Activated CD8-positive, alpha-beta T cell treated with anti-CD3 and anti-CD28 coated beads, Interleukin-2, amount 10 ng/mL, durations not matched to agents 7 days and 5 days (primary cell): Measurements from ENCODE around the gene ACYP2. TPM values are rescaled to one million over a fixed set of nuclear protein-coding genes. Genes with fewer than 3 reads are reported as not detected.
A peak's percentile ranks its signal among the peaks of the same experiment; 100 is the strongest.
"Not testable (repeated sequence)": the region's sequence is repeated elsewhere in the genome, so short reads cannot be mapped to it uniquely, and the experiment has no call there.

ENCODE experiments used
- ATAC-seq: fragments of 150-1000 bp; cut with Tn5 transposase; one replicate; pipeline ENCODE4 v1.10.0; 2021; ENCODE audit warnings: moderate library complexity
- CTCF ChIA-PET: fragments of 350-600 bp; sonication (Branson Sonifier 250); formaldehyde crosslinking; loops from one replicate; lab custom pipeline; 2021; ENCODE audit warnings: antibody characterized with exemption; lab: Charles Lee
- POLR2A ChIA-PET: fragments of 350-600 bp; sonication (Branson Sonifier 250); formaldehyde crosslinking; loops from one replicate; lab custom pipeline; 2021; ENCODE audit warnings: antibody characterized with exemption; lab: Charles Lee
- DNase-seq: peaks from one replicate; pipeline ENCODE4 v3.0.0-alpha.2; 2020
- H3K27ac Mint-ChIP-seq: one replicate; pipeline ENCODE4 v1.8.0; 2021; ENCODE audit warnings: mild to moderate bottlenecking, mixed read lengths
- H3K27me3 Mint-ChIP-seq: one replicate; pipeline ENCODE4 v1.8.0; 2021; ENCODE audit warnings: low read depth, mixed read lengths
- H3K36me3 Mint-ChIP-seq: one replicate; pipeline ENCODE4 v1.8.0; 2021; ENCODE audit warnings: low read depth, mixed read lengths
- H3K4me1 Mint-ChIP-seq: one replicate; pipeline ENCODE4 v1.8.0; 2021; ENCODE audit warnings: low read depth, mixed read lengths
- H3K4me3 Mint-ChIP-seq: one replicate; pipeline ENCODE4 v1.8.0; 2021; ENCODE audit warnings: mild to moderate bottlenecking, mixed read lengths
- H3K9me3 Mint-ChIP-seq: one replicate; pipeline ENCODE4 v1.8.0; 2022; ENCODE audit warnings: mixed read lengths; ENCODE audit not compliant: insufficient read depth
- total RNA-seq, 2 experiments: library from RNA; stranded (reverse); gene quantifications; one replicate each; pipeline ENCODE4 v1.2.3, GENCODE V29; 2021

The ACYP2 gene
- total RNA-seq, 2 experiments from 2014 or later = 9.0 to 9.6 TPM

DNA sequence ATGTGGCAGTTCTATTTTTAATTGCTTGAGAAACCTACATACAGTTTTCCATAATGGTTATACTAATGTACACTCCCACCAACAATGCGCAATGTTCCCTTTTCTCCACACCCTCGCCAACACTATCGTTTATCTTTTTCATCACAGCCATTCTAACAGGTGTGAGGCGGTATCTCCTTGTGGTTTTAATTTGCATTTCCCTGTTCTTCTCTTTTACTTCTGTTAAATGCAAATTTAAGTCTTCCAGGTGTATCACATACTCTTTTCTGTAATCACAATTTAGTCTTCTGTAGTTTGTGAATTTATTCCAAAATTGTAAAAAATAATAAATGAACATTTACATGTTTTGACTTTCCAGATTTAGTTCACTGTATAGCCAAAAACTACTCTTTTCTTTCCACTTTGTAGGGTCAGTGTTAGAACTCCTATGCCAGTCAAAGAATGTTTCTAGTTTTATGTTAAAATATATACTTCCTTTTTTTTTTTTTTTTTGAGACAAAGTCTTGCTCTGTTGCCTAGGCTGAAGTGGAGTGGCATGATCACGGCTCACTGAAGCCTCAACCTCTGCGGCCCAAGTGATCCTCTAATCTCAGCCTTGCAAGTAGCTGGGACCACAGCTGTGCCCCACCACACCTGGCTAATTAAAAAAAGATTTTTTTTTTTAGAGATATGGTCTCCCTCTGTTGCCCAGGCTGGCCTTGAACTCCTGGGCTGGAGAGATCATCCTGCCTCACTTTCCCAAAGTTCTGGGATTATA, 15.4 kb upstream of the ACYP2 start:
- POLR2A ChIA-PET = no interaction called here
- CTCF ChIA-PET = no interaction called here
- no peak overlapping the region for H3K4me3 Mint-ChIP-seq
- no peak for DNase-seq
- no peak for ATAC-seq
- no peaks in the 10 kb centered on the region for H3K9me3 Mint-ChIP-seq
- peaks cover 6% of the 10 kb centered on the region for H3K4me1 Mint-ChIP-seq
- H3K27me3 Mint-ChIP-seq = peaks cover 5% of the 10 kb centered on the region
- no peaks in the 10 kb centered on the region for H3K36me3 Mint-ChIP-seq
- H3K27ac Mint-ChIP-seq = no peak overlapping the region

DNA sequence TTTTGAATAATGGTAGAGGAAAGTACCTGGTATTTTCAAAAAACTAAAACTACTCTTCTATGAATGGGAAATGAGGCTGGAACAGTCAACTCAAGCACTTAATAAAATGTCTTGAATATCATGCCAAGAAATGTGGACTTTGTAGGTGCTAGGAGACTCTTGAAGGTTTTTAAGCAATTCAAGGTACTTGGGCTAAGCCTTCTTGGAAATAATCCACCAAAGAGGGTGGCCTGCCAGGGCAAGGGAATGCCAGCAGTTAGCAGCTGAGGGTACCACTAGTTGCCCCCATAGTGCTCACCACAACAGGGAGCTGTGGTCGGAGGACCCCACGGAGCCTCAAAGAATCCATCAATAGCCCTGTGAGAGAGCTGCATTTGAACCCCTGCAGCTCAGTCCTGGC, 14.6 kb upstream of the ACYP2 start:
- POLR2A ChIA-PET = no interaction called here
- no peak overlapping the region for H3K27ac Mint-ChIP-seq
- CTCF ChIA-PET = no interaction called here

DNA sequence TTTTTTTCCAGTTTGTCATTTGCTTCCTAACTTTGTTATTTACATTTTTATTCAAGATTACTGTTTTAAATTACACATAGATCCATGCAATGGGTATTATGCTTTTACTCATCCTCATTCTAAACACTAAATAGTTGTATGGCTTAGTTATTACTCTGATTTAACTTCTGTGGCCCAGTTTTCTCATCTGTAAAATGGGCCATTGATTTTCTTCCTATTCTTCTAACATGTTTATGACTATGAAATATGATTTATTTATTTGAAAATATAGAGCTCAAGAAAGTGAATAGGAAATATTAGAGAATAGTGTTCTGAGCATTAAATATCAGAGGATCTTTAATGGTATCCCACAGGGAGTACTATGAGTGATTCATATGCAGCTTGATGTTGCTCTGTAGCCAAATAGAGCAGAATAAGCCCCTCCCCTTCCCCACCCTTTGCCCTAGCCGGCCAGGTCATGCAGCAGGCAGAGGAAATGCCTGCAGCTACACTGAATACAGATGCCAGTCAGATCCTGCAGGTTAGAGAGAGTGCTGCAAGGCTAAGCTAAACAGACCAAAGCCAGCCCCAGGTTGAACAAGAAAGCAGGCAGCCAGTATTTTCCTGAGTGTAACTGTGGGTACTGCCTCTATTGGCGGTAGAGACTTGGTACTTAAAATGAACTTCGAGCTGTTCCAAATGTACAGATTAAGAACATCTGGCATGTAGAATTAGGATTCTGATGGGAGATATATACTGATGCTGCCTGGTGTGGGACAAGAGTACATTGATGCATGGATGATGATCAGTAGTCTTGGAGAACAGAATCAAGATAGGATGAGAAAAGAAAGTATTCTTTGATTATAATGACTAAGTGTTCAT, 11.7 kb upstream of the ACYP2 start:
- ATAC-seq (peak; percentile 83), DNase-seq (peak; percentile 61)
- Mint-ChIP-seq H3K27ac (no peak overlapping the region), H3K4me1 (peaks cover 10% of the 10 kb centered on the region), H3K9me3 (no peaks in the 10 kb centered on the region), H3K4me3 (no peak overlapping the region), H3K27me3 (peaks cover 2% of the 10 kb centered on the region), H3K36me3 (no peaks in the 10 kb centered on the region)
- POLR2A ChIA-PET = no interaction called here
- CTCF ChIA-PET = interaction anchor here (0.6 to 1.7 kb wide), 8 partner anchors 11 to 600 kb away, joined by 3 to 5 read pairs (median 4); no protein-coding TSS in a partner anchor

More for the DNA sequence above, 14.6 kb upstream of the ACYP2 start:
- Mint-ChIP-seq H3K4me3 (no peak overlapping the region), H3K27me3 (peaks cover 5% of the 10 kb centered on the region), H3K4me1 (peaks cover 6% of the 10 kb centered on the region), H3K36me3 (no peaks in the 10 kb centered on the region), H3K9me3 (no peaks in the 10 kb centered on the region)
- no peak for DNase-seq
- no peak for ATAC-seq

DNA sequence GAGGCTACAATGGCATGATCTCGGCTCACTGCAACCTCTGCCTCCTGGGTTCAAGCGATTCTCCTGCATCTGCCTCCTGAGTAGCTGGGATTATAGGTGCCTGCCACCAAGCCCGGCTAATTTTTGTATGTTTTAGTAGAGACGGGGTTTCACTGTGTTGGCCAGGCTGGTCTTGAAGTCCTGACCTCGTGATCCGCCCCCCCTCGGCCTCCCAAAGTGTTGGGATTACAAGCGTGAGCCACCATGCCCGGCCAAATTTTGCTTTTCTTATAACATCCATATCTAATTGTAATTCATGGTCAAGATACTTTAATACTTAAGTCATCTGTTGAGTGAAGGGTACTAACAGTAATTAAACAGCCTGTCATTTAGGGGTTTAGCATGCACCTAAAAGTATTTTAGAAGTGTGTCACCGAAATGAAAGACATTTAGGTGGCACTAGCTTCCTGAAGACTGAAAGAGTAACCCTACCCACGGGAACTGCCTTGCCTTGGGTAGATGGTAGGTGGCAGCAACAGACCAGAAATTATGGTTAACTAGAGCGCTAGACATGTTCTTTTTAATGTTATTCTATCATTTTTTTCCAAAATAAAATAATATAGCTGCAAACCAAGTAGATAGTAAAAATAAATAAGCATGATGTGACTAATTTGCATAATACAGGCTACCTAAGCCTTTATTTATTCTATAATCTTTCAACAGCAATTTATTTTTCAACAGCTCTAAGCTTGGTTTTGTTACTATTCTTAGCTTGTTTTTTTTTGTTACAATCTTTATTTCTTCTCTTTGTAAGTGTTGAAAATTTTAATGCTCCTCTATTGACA, 8.6 kb upstream of the ACYP2 start:
- ChIA-PET POLR2A (interaction anchor here (0.8 to 1.0 kb wide), 2 partner anchors 9 to 136 kb away, joined by 3 to 4 read pairs; partner anchors contain the start of genes ACYP2 and PSME4), CTCF (interaction anchor here (0.6 to 2.8 kb wide), 41 partner anchors 8 to 732 kb away, joined by 3 to 37 read pairs (median 3); partner anchors contain the start of genes ACYP2 and PSME4)
- Mint-ChIP-seq H3K4me3 (no peak overlapping the region), H3K36me3 (no peaks in the 10 kb centered on the region), H3K4me1 (peaks cover 10% of the 10 kb centered on the region), H3K9me3 (no peaks in the 10 kb centered on the region), H3K27me3 (peaks cover 6% of the 10 kb centered on the region), H3K27ac (no peak overlapping the region)
- ATAC-seq = peak; percentile 89
- DNase-seq = peak; percentile 67

DNA sequence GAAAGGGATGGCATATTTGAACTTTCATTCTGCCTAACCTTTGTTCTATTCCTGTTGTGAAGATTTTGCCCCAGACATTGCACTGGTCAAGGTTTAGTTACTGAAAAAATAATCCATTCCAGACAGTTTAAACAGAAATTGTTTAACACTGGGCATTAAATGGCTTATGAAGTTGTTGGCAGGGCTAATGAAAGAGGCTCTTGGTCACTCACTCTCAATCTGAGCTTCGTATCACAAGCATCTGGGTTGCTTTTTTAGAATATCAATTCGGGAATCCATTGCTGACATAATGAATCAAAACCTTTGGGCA, 8.0 kb upstream of the ACYP2 start:
- CTCF ChIA-PET = interaction anchor here (0.7 to 2.8 kb wide), 34 partner anchors 8 to 731 kb away, joined by 3 to 37 read pairs (median 4); partner anchors contain the start of gene ACYP2
- Mint-ChIP-seq H3K4me1 (peaks cover 10% of the 10 kb centered on the region), H3K9me3 (no peaks in the 10 kb centered on the region), H3K27ac (no peak overlapping the region), H3K27me3 (peaks cover 6% of the 10 kb centered on the region), H3K4me3 (no peak overlapping the region), H3K36me3 (no peaks in the 10 kb centered on the region)
- POLR2A ChIA-PET = interaction anchor here (1.0 kb wide), 1 partner anchor 8 kb away, joined by 4 read pairs; the partner anchor contains the start of gene ACYP2
- DNase-seq (no peak), ATAC-seq (no peak)

DNA sequence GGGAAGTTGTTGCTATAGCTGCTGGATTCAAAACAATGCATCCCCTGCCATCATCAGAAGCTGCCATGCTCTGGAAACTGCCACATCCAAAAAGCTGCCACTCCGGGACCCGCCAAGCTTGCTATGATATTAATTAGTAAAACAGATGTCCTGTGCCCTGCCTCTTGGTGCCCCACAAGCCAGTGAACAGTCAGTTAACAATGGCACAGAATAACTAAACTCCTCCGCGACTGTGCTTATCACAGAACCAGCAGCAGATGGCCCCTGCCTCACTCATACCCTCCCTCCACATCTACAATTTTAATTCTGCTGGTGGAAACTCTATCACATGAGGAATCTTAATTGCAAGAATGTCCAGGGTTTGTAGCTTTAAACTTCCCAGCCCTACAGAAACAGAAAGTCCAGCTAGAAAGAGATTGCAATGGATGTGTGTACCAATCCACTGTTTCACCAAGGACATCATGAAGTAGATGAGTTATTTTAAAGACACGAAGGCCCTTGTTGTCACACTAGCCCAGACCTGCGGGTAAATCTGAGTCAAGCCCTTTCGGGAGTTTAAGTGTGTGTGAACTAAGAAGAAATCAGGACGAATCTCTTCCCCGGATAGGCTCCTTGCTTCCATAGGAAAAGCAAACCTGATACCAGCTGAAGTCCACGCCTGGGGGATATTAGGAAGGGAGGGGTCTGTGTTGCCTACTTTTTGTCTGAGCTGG, 7.4 kb upstream of the ACYP2 start:
- Mint-ChIP-seq H3K36me3 (no peaks in the 10 kb centered on the region), H3K9me3 (no peaks in the 10 kb centered on the region), H3K27ac (no peak overlapping the region), H3K27me3 (peaks cover 6% of the 10 kb centered on the region), H3K4me1 (peaks cover 10% of the 10 kb centered on the region), H3K4me3 (no peak overlapping the region)
- no peak for DNase-seq
- ChIA-PET CTCF (interaction anchor here (0.9 to 2.8 kb wide), 15 partner anchors 7 to 731 kb away, joined by 3 to 37 read pairs (median 8); partner anchors contain the start of gene ACYP2), POLR2A (no interaction called here)
- no peak for ATAC-seq

DNA sequence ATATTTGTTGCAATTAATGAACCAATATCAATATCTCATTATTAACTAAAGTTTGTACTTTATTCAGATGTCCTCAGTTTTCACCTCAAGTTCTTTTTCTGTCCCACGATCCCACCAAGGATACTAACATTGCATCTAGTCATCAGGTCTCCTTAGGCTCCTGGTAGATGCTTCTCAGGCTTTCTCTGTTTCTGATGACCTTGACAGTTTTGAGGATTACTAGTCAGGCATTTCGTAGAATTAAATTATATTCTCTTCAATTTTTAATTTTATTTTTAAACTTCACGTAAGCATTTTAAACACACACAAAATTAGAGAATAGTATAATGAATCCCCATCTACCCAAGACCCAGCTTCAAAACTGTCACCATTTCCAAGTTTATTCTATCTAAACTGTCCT, 5.6 kb upstream of the ACYP2 start:
- H3K4me3 Mint-ChIP-seq = no peak overlapping the region
- no peaks in the 10 kb centered on the region for H3K9me3 Mint-ChIP-seq
- ChIA-PET POLR2A (interaction anchor here (1.1 kb wide), 1 partner anchor 139 kb away, joined by 3 read pairs; the partner anchor contains the start of gene PSME4), CTCF (interaction anchor here (1.5 kb wide), 1 partner anchor 7 kb away, joined by 3 read pairs; no protein-coding TSS in a partner anchor)
- H3K27ac Mint-ChIP-seq = no peak overlapping the region
- DNase-seq (no peak), ATAC-seq (no peak)
- H3K36me3 Mint-ChIP-seq = peaks cover 3% of the 10 kb centered on the region
- peaks cover 10% of the 10 kb centered on the region for H3K4me1 Mint-ChIP-seq
- H3K27me3 Mint-ChIP-seq = peaks cover 6% of the 10 kb centered on the region

DNA sequence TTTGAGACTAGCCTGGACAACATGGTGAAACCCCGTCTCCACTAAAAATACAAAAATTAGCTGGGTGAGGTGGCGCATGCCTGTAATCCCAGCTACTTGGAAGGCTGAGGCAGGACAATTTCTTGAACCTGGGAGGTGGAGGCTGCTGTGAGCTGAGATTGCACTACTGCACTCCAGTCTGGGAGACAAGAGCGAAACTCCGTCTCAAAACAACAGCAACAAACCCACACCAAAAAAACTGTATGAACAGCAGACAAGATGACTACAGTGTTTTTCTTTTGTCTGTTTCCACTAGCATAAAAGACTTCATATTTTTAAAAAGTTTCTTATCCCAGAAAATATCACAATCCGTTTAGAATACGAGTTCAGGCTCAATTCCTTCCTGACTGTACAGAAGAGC, 936 bp upstream of the ACYP2 start:
- POLR2A ChIA-PET = interaction anchor here (1.5 kb wide), 1 partner anchor 8 kb away, joined by 4 read pairs; no protein-coding TSS in a partner anchor
- Mint-ChIP-seq H3K4me3 (peak overlapping the region; percentile 87), H3K4me1 (peaks cover 15% of the 10 kb centered on the region), H3K36me3 (peaks cover 21% of the 10 kb centered on the region), H3K27ac (peak overlapping the region; percentile 98)
- not testable (repeated sequence) for DNase-seq, H3K27me3 Mint-ChIP-seq, ATAC-seq, H3K9me3 Mint-ChIP-seq
- CTCF ChIA-PET = interaction anchor here (1.0 to 2.2 kb wide), 3 partner anchors 7 to 388 kb away, joined by 3 to 16 read pairs (median 3); no protein-coding TSS in a partner anchor

DNA sequence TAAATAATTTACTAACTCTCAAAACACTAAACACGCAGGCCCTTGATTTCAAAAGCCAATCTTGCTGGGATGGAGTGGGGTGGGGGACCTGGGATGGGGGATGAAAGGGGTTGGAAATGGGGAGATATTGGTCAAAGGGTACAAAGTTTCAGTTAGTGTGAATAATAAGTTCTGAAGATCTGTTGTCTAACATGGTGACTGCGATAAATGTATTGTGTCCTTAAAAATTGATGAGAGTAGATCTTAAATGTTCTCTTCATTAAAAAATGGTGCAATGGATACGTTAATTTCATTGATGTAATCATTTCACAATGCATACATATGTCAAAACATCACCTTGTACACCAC, 505 bp upstream of the ACYP2 start:
- peaks cover 23% of the 10 kb centered on the region for H3K36me3 Mint-ChIP-seq
- POLR2A ChIA-PET = interaction anchor here (1.4 to 1.6 kb wide), 3 partner anchors 8 to 347 kb away, joined by 4 to 5 read pairs (median 4); partner anchors contain the start of gene CHAC2
- peak overlapping the region; percentile 98 for H3K27ac Mint-ChIP-seq
- H3K4me3 Mint-ChIP-seq = peak overlapping the region; percentile 87
- DNase-seq (no peak), ATAC-seq (no peak)
- H3K27me3 Mint-ChIP-seq = peaks cover 5% of the 10 kb centered on the region
- CTCF ChIA-PET = interaction anchor here (1.0 to 2.2 kb wide), 3 partner anchors 8 to 388 kb away, joined by 3 to 16 read pairs (median 3); no protein-coding TSS in a partner anchor
- peaks cover 15% of the 10 kb centered on the region for H3K4me1 Mint-ChIP-seq
- H3K9me3 Mint-ChIP-seq = peaks cover 12% of the 10 kb centered on the region

DNA sequence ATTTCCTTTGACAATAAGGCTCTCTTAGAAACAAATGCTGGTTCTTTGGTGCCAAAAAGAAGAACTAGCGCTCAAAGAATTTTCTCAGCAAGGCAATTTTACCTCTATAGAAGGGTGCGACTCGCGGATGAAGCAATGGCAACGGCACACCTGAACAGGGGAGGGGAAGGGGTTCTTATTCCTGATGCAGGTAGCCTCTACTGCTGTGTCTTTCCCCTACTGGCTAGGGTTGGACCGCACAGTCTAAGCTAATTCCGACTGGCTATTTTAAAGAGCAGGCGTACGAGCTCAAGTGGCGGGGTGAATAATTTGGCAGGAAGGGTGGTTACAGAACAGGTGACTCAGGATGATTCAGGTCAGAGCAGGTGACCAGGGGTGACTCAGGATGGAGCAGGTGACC, 1.2 kb downstream of the ACYP2 start:
- H3K9me3 Mint-ChIP-seq = peaks cover 12% of the 10 kb centered on the region
- ChIA-PET CTCF (interaction anchor here (1.2 to 2.2 kb wide), 2 partner anchors 9 to 10 kb away, joined by 3 to 16 read pairs; no protein-coding TSS in a partner anchor), POLR2A (interaction anchor here (0.6 to 1.6 kb wide), 4 partner anchors 14 to 1120 kb away, joined by 3 to 5 read pairs (median 4); partner anchors contain the start of gene CHAC2)
- DNase-seq, ATAC-seq, H3K27me3 Mint-ChIP-seq: not testable (repeated sequence)
- H3K4me1 Mint-ChIP-seq = peaks cover 15% of the 10 kb centered on the region
- H3K4me3 Mint-ChIP-seq = peak overlapping the region; percentile 87
- peaks cover 32% of the 10 kb centered on the region for H3K36me3 Mint-ChIP-seq
- H3K27ac Mint-ChIP-seq = peak overlapping the region; percentile 26
